ENCODE measurements around the gene PTPRG.

Gene PTPRG

GRCh38 chr3:61574854-61575253 lies 13.5 kb downstream of the PTPRG start:
- Histone ChIP-seq H3K27me3 (ENCODE audit: insufficient read depth, low read length) (no peaks in the 10 kb centered on the region), H3K4me3 (ENCODE audit: low read length) (no peak overlapping the region), H3K36me3 (ENCODE audit: insufficient read depth, low read length) (peaks cover 5% of the 10 kb centered on the region), H3K9me3 (ENCODE audit: insufficient read depth, low read depth, low read length) (no peaks in the 10 kb centered on the region), H3K27ac (ENCODE audit: low read depth, low read length) (no peak overlapping the region), H3K9ac (ENCODE audit: low read depth, low read length) (no peak overlapping the region), H3K4me1 (ENCODE audit: insufficient read depth, low read length) (peaks cover 49% of the 10 kb centered on the region)
- 89% methylated on average over 11 of the region's 11 CpGs for WGBS

GRCh38 chr3:61575893-61576292 lies 14.5 kb downstream of the PTPRG start:
- WGBS: 94% methylated on average over 4 of the region's 4 CpGs

GRCh38 chr3:61577760-61578159 lies 16.4 kb downstream of the PTPRG start:
- Histone ChIP-seq H3K27me3 (ENCODE audit: insufficient read depth, low read length) (no peaks in the 10 kb centered on the region), H3K27ac (ENCODE audit: low read depth, low read length) (no peak overlapping the region), H3K36me3 (ENCODE audit: insufficient read depth, low read length) (no peaks in the 10 kb centered on the region), H3K4me3 (ENCODE audit: low read length) (no peak overlapping the region), H3K9me3 (ENCODE audit: insufficient read depth, low read depth, low read length) (no peaks in the 10 kb centered on the region), H3K9ac (ENCODE audit: low read depth, low read length) (no peak overlapping the region), H3K4me1 (ENCODE audit: insufficient read depth, low read length) (peaks cover 35% of the 10 kb centered on the region)
- WGBS: 93% methylated on average over 3 of the region's 3 CpGs

More at GRCh38 chr3:61575893-61576292, 14.5 kb downstream of the PTPRG start:
- Histone ChIP-seq H3K27ac (ENCODE audit: low read depth, low read length) (no peak overlapping the region), H3K36me3 (ENCODE audit: insufficient read depth, low read length) (no peaks in the 10 kb centered on the region), H3K9ac (ENCODE audit: low read depth, low read length) (no peak overlapping the region), H3K9me3 (ENCODE audit: insufficient read depth, low read depth, low read length) (no peaks in the 10 kb centered on the region), H3K4me1 (ENCODE audit: insufficient read depth, low read length) (peaks cover 49% of the 10 kb centered on the region), H3K4me3 (ENCODE audit: low read length) (no peak overlapping the region), H3K27me3 (ENCODE audit: insufficient read depth, low read length) (no peaks in the 10 kb centered on the region)

GRCh38 chr3:61578667-61579367 lies 17.4 kb downstream of the PTPRG start:
- Histone ChIP-seq H3K4me3 (ENCODE audit: low read length) (no peak overlapping the region), H3K4me1 (ENCODE audit: insufficient read depth, low read length) (peaks cover 38% of the 10 kb centered on the region), H3K9ac (ENCODE audit: low read depth, low read length) (no peak overlapping the region), H3K27me3 (ENCODE audit: insufficient read depth, low read length) (no peaks in the 10 kb centered on the region), H3K27ac (ENCODE audit: low read depth, low read length) (no peak overlapping the region), H3K36me3 (ENCODE audit: insufficient read depth, low read length) (no peaks in the 10 kb centered on the region), H3K9me3 (ENCODE audit: insufficient read depth, low read depth, low read length) (no peaks in the 10 kb centered on the region)
- WGBS: 85% methylated on average over 8 of the region's 8 CpGs

GRCh38 chr3:61579685-61580084 lies 18.3 kb downstream of the PTPRG start:
- WGBS: 98% methylated on average over 4 of the region's 4 CpGs
- H3K9ac ChIP-seq (ENCODE audit: low read depth, low read length): no peak overlapping the region
- no peak overlapping the region for H3K27ac ChIP-seq (ENCODE audit: low read depth, low read length)
- H3K27me3 ChIP-seq (ENCODE audit: insufficient read depth, low read length): no peaks in the 10 kb centered on the region
- H3K36me3 ChIP-seq (ENCODE audit: insufficient read depth, low read length): no peaks in the 10 kb centered on the region
- no peaks in the 10 kb centered on the region for H3K9me3 ChIP-seq (ENCODE audit: insufficient read depth, low read depth, low read length)
- H3K4me3 ChIP-seq (ENCODE audit: low read length): no peak overlapping the region
- H3K4me1 ChIP-seq (ENCODE audit: insufficient read depth, low read length): peaks cover 31% of the 10 kb centered on the region

GRCh38 chr3:61580982-61581643 lies 19.7 kb downstream of the PTPRG start:
- no peak overlapping the region; the same call in 1 of the 2 replicates for H3K9ac ChIP-seq (ENCODE audit: low read depth, low read length)
- H3K9me3 ChIP-seq (ENCODE audit: insufficient read depth, low read depth, low read length): no peaks in the 10 kb centered on the region
- no peaks in the 10 kb centered on the region for H3K27me3 ChIP-seq (ENCODE audit: insufficient read depth, low read length)
- H3K27ac ChIP-seq (ENCODE audit: low read depth, low read length): no peak overlapping the region
- no peaks in the 10 kb centered on the region for H3K36me3 ChIP-seq (ENCODE audit: insufficient read depth, low read length)
- no peak overlapping the region for H3K4me3 ChIP-seq (ENCODE audit: low read length)
- peaks cover 23% of the 10 kb centered on the region for H3K4me1 ChIP-seq (ENCODE audit: insufficient read depth, low read length)
- 77% methylated on average over 7 of the region's 7 CpGs for WGBS

GRCh38 chr3:61582287-61582686 lies 20.9 kb downstream of the PTPRG start:
- WGBS: 92% methylated on average over 4 of the region's 4 CpGs
- no peak overlapping the region for H3K27ac ChIP-seq (ENCODE audit: low read depth, low read length)
- H3K4me1 ChIP-seq (ENCODE audit: insufficient read depth, low read length): peaks cover 19% of the 10 kb centered on the region

GRCh38 chr3:61582846-61583245 lies 21.5 kb downstream of the PTPRG start:
- peaks cover 3% of the 10 kb centered on the region for H3K36me3 ChIP-seq (ENCODE audit: insufficient read depth, low read length)
- H3K4me1 ChIP-seq (ENCODE audit: insufficient read depth, low read length): peaks cover 19% of the 10 kb centered on the region
- H3K4me3 ChIP-seq (ENCODE audit: low read length): no peak overlapping the region
- WGBS: 94% methylated on average over 4 of the region's 4 CpGs
- no peaks in the 10 kb centered on the region for H3K9me3 ChIP-seq (ENCODE audit: insufficient read depth, low read depth, low read length)
- H3K27me3 ChIP-seq (ENCODE audit: insufficient read depth, low read length): no peaks in the 10 kb centered on the region
- H3K9ac ChIP-seq (ENCODE audit: low read depth, low read length): no peak overlapping the region
- no peak overlapping the region for H3K27ac ChIP-seq (ENCODE audit: low read depth, low read length)

More at GRCh38 chr3:61582287-61582686, 20.9 kb downstream of the PTPRG start:
- Histone ChIP-seq H3K36me3 (ENCODE audit: insufficient read depth, low read length) (no peaks in the 10 kb centered on the region), H3K4me3 (ENCODE audit: low read length) (no peak overlapping the region), H3K9me3 (ENCODE audit: insufficient read depth, low read depth, low read length) (no peaks in the 10 kb centered on the region), H3K27me3 (ENCODE audit: insufficient read depth, low read length) (no peaks in the 10 kb centered on the region), H3K9ac (ENCODE audit: low read depth, low read length) (no peak overlapping the region)

- WGBS: 87% methylated on average over 10 of the region's 10 CpGs
- no peaks in the 10 kb centered on the region for H3K9me3 ChIP-seq (ENCODE audit: insufficient read depth, low read depth, low read length)
- no peak overlapping the region for H3K4me3 ChIP-seq (ENCODE audit: low read length)
- H3K27me3 ChIP-seq (ENCODE audit: insufficient read depth, low read length): no peaks in the 10 kb centered on the region
- H3K36me3 ChIP-seq (ENCODE audit: insufficient read depth, low read length): peaks cover 16% of the 10 kb centered on the region
- peaks cover 15% of the 10 kb centered on the region for H3K4me1 ChIP-seq (ENCODE audit: insufficient read depth, low read length)
- no peak overlapping the region for H3K9ac ChIP-seq (ENCODE audit: low read depth, low read length)
- H3K27ac ChIP-seq (ENCODE audit: low read depth, low read length): no peak overlapping the region
Observed at GRCh38 chr3:61583890-61584875, 22.8 kb downstream of the PTPRG start.

- peaks cover 23% of the 10 kb centered on the region for H3K4me1 ChIP-seq (ENCODE audit: insufficient read depth, low read length)
- H3K9me3 ChIP-seq (ENCODE audit: insufficient read depth, low read depth, low read length): no peaks in the 10 kb centered on the region
- WGBS: 96% methylated on average over 5 of the region's 5 CpGs
- no peaks in the 10 kb centered on the region for H3K27me3 ChIP-seq (ENCODE audit: insufficient read depth, low read length)
- H3K27ac ChIP-seq (ENCODE audit: low read depth, low read length): no peak overlapping the region
- H3K36me3 ChIP-seq (ENCODE audit: insufficient read depth, low read length): peaks cover 21% of the 10 kb centered on the region
- no peak overlapping the region for H3K4me3 ChIP-seq (ENCODE audit: low read length)
- no peak overlapping the region for H3K9ac ChIP-seq (ENCODE audit: low read depth, low read length)
Observed at GRCh38 chr3:61589856-61590255, 28.5 kb downstream of the PTPRG start.

GRCh38 chr3:61591300-61591699 lies 29.9 kb downstream of the PTPRG start:
- no peaks in the 10 kb centered on the region for H3K27me3 ChIP-seq (ENCODE audit: insufficient read depth, low read length)
- no peaks in the 10 kb centered on the region for H3K9me3 ChIP-seq (ENCODE audit: insufficient read depth, low read depth, low read length)
- no peak overlapping the region for H3K4me3 ChIP-seq (ENCODE audit: low read length)
- no peak overlapping the region for H3K27ac ChIP-seq (ENCODE audit: low read depth, low read length)
- H3K9ac ChIP-seq (ENCODE audit: low read depth, low read length): no peak overlapping the region
- H3K36me3 ChIP-seq (ENCODE audit: insufficient read depth, low read length): peaks cover 21% of the 10 kb centered on the region
- H3K4me1 ChIP-seq (ENCODE audit: insufficient read depth, low read length): peaks cover 36% of the 10 kb centered on the region

Data from HUES64 (cell line).